SU-DHL-6 (cell line): ENCODE data around the gene PPP1R8.
"Not testable (repeated sequence)": the region's sequence is repeated elsewhere in the genome, so short reads cannot be mapped to it uniquely, and the experiment has no call there.

Experiments used
- H2AFZ ChIP-seq: fragments of 200-600 bp; sonication (generic); 2 replicates; pipeline ENCODE4 v1.6.1; 2014; ENCODE audit warnings: low read depth, mild to moderate bottlenecking, moderate library complexity, mixed read lengths, antibody characterized with exemption, low read length; ENCODE audit not compliant: severe bottlenecking
- H3F3A ChIP-seq: fragments of 200-600 bp; shearing (Covaris generic); 2 replicates; pipeline ENCODE4 v1.6.0; 2016; ENCODE audit warnings: antibody characterized with exemption, mild to moderate bottlenecking; ENCODE audit not compliant: insufficient read depth
- H3K27ac ChIP-seq: fragments of 200-600 bp; sonication (generic); 2 replicates; pipeline ENCODE4 v1.5.1; 2016; ENCODE audit warnings: low read depth, mild to moderate bottlenecking, low read length, moderate library complexity, mixed read lengths
- H3K27me3 ChIP-seq: fragments of 200-600 bp; sonication (generic), shearing (Covaris generic); 2 replicates; pipeline ENCODE4 v1.6.0; 2014; ENCODE audit warnings: mild to moderate bottlenecking, low read length
- H3K36me3 ChIP-seq: fragments of 200-600 bp; sonication (generic); 2 replicates; pipeline ENCODE4 v1.6.1; 2014; ENCODE audit warnings: mild to moderate bottlenecking, low read length, mixed read lengths
- H3K4me2 ChIP-seq: fragments of 300-600, 200-600 bp; shearing (Covaris generic), sonication (generic); 2 replicates; pipeline ENCODE4 v1.6.0; 2014; ENCODE audit warnings: low read length, low read depth, mild to moderate bottlenecking; ENCODE audit not compliant: poor library complexity, severe bottlenecking
- H3K4me3 ChIP-seq: fragments of 200-600 bp; sonication (generic); 2 replicates; pipeline ENCODE4 v1.5.1; 2014; ENCODE audit warnings: antibody characterized with exemption, low read length, mild to moderate bottlenecking, mixed read lengths; ENCODE audit not compliant: insufficient read depth, poor library complexity, severe bottlenecking
- H3K79me2 ChIP-seq: fragments of 200-600 bp; sonication (generic); 2 replicates; pipeline ENCODE4 v1.6.1; 2014; ENCODE audit warnings: mild to moderate bottlenecking, low read length, moderate library complexity; ENCODE audit not compliant: insufficient read depth
- H3K9ac ChIP-seq: fragments of 200-600 bp; sonication (generic); 2 replicates; pipeline ENCODE4 v1.7.0; 2014; ENCODE audit warnings: mild to moderate bottlenecking, low read length
- H3K9me2 ChIP-seq: fragments of 200-600 bp; sonication (generic); replicated peaks from 2 replicates; pipeline ENCODE4 v1.6.1; 2014; ENCODE audit warnings: low read length; ENCODE audit not compliant: insufficient read depth
- H3K9me3 ChIP-seq: fragments of 200-600 bp; sonication (generic); 2 replicates; pipeline ENCODE4 v1.6.1; 2014; ENCODE audit warnings: low read length, mixed read lengths; ENCODE audit not compliant: insufficient read depth
- H4K20me1 ChIP-seq: fragments of 200-600 bp; sonication (generic); 2 replicates; pipeline ENCODE4 v1.6.1; 2014; ENCODE audit warnings: low read depth, mild to moderate bottlenecking, antibody characterized with exemption, low read length, moderate library complexity, mixed read lengths
- EZH2phosphoT487 ChIP-seq: fragments of 200-600 bp; sonication (generic), shearing (Covaris generic); conservative IDR thresholded peaks from 2 replicates; pipeline ENCODE4 v1.6.1; 2018; ENCODE audit warnings: mild to moderate bottlenecking, antibody characterized with exemption, low read length, moderate library complexity, mixed read lengths
- TF ChIP-seq, protein P1 (sequence below): fragments of 200-600 bp; sonication (generic); IDR thresholded peaks from one replicate; pipeline ENCODE4 v1.5.1; 2017; ENCODE audit warnings: antibody characterized with exemption, mild to moderate bottlenecking, low read length, moderate library complexity; ENCODE audit not compliant: insufficient read depth, poor library complexity, severe bottlenecking

The PPP1R8 gene

DNA sequence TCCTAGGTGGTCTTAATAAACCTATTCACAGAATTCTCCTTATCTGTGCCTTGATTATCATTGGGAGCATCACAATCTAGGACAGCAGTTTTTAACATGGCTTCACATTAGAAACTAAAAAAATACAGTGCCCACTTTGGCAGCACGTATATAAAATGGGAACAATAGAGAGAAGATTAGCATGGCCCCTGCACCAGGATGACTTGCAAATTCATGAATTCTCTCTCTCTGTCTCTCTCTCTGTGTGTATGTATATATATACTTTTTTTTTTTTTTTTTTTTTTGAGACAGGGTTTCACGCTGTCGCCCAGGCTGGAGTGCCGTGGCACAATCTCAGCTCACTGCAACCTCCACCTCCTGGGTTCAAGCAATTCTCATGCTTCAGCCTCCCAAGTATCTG lies 6.2 kb upstream of the PPP1R8 start:
- Histone ChIP-seq H4K20me1 (no peaks in the 10 kb centered on the region), H3K27ac (no peak overlapping the region), H3K79me2 (no peaks in the 10 kb centered on the region), H3K9me2 (no peaks in the 10 kb centered on the region), H3K4me2 (no peak overlapping the region), H3K4me3 (no peak overlapping the region), H3F3A (peaks cover 16% of the 10 kb centered on the region), H3K9ac (no peak overlapping the region), H2AFZ (no peak overlapping the region), H3K27me3 (no peaks in the 10 kb centered on the region), H3K9me3 (no peaks in the 10 kb centered on the region), H3K36me3 (peaks cover 14% of the 10 kb centered on the region; the same call in 1 of the 2 replicates)
- TF ChIP-seq EZH2phosphoT487 = no peak
- TF ChIP-seq, protein P1, sequence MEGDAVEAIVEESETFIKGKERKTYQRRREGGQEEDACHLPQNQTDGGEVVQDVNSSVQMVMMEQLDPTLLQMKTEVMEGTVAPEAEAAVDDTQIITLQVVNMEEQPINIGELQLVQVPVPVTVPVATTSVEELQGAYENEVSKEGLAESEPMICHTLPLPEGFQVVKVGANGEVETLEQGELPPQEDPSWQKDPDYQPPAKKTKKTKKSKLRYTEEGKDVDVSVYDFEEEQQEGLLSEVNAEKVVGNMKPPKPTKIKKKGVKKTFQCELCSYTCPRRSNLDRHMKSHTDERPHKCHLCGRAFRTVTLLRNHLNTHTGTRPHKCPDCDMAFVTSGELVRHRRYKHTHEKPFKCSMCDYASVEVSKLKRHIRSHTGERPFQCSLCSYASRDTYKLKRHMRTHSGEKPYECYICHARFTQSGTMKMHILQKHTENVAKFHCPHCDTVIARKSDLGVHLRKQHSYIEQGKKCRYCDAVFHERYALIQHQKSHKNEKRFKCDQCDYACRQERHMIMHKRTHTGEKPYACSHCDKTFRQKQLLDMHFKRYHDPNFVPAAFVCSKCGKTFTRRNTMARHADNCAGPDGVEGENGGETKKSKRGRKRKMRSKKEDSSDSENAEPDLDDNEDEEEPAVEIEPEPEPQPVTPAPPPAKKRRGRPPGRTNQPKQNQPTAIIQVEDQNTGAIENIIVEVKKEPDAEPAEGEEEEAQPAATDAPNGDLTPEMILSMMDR = no peak

DNA sequence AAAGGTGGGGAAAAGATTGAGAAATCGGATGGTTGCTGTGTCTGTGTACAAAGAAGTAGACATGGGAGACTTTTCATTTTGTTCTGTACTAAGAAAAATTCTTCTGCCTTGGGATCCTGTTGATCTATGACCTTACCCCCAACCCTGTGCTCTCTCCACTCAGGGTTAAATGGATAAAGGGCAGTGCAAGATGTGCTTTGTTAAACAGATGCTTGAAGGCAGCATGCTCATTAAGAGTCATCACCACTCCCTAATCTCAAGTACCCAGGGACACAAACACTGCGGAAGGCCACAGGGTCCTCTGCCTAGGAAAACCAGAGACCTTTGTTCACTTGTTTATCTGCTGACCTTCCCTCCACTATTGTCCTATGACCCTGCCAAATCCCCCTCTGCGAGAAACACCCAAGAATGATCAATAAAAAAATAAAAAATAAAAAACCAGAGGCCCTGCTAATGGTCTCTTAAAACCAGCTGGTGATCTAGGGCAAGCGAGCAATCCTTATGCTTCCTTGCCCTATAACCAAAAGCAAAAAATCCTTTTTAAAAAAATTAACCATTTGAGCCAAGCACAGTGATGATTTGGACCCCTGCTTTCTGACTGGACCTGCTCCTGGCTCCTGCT lies 1.1 kb upstream of the PPP1R8 start:
- H3K27me3 ChIP-seq, H3K9me3 ChIP-seq, H3K27ac ChIP-seq, H4K20me1 ChIP-seq, H3K9me2 ChIP-seq, H2AFZ ChIP-seq: not testable (repeated sequence)
- Histone ChIP-seq H3K79me2 (peaks cover 38% of the 10 kb centered on the region), H3K4me3 (peak overlapping the region; percentile 87), H3F3A (peaks cover 17% of the 10 kb centered on the region), H3K4me2 (peak overlapping the region; percentile 80), H3K9ac (peak overlapping the region; percentile 93; the same call in 1 of the 2 replicates), H3K36me3 (peaks cover 15% of the 10 kb centered on the region)

DNA sequence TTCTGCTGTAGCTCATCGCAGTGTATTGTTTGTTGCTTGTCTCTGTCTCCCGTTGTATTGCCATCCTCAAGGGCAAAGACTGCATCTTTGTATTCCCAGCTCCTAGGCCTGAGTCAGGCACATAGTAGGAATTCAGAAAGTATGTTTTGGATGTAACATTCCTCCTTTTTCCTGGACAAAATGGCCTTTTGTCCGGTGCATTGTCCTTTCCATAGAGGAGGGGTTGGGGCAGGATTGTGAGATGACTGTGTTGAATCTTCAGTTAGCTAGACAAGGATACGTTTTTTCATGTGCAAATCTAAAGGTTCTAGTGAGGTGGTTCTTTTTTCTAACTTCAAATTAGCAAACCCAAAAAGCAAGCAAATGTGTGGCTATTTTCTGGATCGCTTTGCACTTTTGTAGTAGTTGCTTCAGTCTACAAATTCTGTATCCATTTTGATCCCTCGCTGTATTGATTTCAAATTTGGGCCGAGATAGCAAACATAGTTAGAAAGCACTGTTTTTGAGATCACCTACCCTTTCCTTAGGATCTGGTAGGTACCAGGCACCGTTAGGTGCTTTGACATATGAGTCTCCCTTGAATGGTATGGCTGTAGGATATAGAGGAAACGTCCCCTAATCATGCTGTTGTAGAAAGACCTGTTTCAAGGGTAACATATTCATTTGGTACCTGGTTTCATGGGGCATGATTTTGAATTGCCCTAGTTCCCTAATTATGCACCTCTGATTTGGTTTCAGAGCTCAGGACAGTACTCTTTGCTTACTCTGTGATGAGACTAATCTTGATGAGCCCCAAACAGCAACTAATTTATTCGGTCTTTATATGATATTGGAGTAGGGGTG lies 1.2 kb downstream of the PPP1R8 start:
- H2AFZ ChIP-seq = no peak overlapping the region
- H3K27me3 ChIP-seq = no peaks in the 10 kb centered on the region
- peaks cover 17% of the 10 kb centered on the region for H3F3A ChIP-seq
- H3K4me3 ChIP-seq = peak overlapping the region; percentile 87
- H3K9ac ChIP-seq = peak overlapping the region; percentile 93
- H3K36me3 ChIP-seq = peaks cover 18% of the 10 kb centered on the region
- H3K9me3 ChIP-seq = no peaks in the 10 kb centered on the region
- peak overlapping the region; percentile 64 for H3K27ac ChIP-seq
- peaks cover 60% of the 10 kb centered on the region for H3K79me2 ChIP-seq
- no peaks in the 10 kb centered on the region for H3K9me2 ChIP-seq
- TF ChIP-seq, protein P1 = no peak
- TF ChIP-seq EZH2phosphoT487 = no peak
- peak overlapping the region; percentile 80 for H3K4me2 ChIP-seq
- no peaks in the 10 kb centered on the region; the same call in 1 of the 2 replicates for H4K20me1 ChIP-seq

DNA sequence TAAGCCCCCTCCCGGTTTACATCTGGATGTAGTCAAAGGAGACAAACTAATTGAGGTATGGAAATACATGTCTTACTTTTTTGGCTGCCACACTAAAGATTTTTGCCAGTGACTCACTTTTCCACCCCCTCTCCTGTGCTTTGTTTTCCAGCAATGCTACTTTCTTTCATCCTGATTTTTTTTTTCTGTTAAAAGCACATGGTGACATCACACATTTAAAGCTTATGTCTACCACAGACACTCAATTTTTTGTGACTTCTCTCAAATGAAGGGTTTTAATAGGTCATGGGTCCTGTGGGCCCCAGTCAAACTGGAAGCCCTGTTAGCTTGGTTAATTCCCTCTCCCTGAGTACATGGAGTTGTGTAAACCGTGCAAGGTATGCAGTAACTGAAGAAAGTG lies 2.2 kb downstream of the PPP1R8 start:
- TF ChIP-seq EZH2phosphoT487 = no peak
- TF ChIP-seq, protein P1 = no peak
- Histone ChIP-seq H3K9me2 (no peaks in the 10 kb centered on the region), H3F3A (peaks cover 13% of the 10 kb centered on the region), H3K4me3 (no peak overlapping the region), H3K4me2 (peak overlapping the region; percentile 80), H3K27me3 (no peaks in the 10 kb centered on the region), H4K20me1 (no peaks in the 10 kb centered on the region; the same call in 1 of the 2 replicates), H3K36me3 (peaks cover 18% of the 10 kb centered on the region), H3K79me2 (peaks cover 64% of the 10 kb centered on the region), H3K27ac (no peak overlapping the region), H3K9ac (peak overlapping the region; percentile 93; the same call in 1 of the 2 replicates), H3K9me3 (no peaks in the 10 kb centered on the region), H2AFZ (no peak overlapping the region)
